Non-pigmented ciliary epithelial cell (primary cell): ENCODE results near the gene NOTCH4.

Experiments used
- DNase-seq: peaks from one replicate; pipeline ENCODE4 v3.0.0-alpha.2; 2010; ENCODE audit warnings: low read depth

NOTCH4 gene

GRCh38 chr6:32163559-32164258, 60.2 kb downstream of the NOTCH4 start:
- no peak for DNase-seq

DNA sequence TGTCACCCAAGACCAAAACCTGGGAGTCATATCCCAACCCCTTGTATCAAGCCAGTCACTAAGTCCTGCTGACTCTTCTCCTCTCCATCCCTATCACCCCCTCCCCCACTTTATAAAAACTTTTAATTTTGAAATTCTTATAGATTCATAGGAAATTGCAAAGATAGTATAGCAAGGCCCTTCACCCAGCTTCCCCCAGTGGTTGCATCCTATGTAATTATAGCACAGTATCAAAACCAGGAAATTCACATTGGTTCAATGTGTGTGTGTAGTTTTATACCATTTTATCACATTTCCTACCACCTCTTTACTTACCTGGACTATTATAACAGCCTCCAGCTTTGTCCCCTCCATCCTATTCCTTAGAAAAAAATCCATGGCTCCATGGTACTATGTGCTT, 65.8 kb downstream of the NOTCH4 start:
- DNase-seq = no peak

DNA sequence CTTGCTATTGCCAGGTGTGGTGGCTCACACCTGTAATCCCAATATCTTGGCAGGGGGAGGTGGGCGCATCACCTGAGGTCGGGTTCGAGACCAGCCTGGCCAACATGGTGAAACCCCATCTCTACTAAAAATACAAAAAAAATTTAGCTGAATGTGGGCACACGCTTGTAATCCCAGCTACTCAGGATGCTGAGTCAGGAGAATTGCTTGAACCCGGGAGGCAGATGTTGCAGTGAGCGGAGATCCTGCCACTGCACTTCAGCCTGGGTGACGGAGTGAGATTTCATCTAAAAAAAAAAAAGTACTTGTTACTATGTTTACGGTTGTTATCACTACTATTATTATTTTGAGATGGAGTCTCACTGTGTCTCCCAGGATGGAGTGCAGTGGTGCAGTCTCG, 67.0 kb downstream of the NOTCH4 start:
- no peak for DNase-seq

DNA sequence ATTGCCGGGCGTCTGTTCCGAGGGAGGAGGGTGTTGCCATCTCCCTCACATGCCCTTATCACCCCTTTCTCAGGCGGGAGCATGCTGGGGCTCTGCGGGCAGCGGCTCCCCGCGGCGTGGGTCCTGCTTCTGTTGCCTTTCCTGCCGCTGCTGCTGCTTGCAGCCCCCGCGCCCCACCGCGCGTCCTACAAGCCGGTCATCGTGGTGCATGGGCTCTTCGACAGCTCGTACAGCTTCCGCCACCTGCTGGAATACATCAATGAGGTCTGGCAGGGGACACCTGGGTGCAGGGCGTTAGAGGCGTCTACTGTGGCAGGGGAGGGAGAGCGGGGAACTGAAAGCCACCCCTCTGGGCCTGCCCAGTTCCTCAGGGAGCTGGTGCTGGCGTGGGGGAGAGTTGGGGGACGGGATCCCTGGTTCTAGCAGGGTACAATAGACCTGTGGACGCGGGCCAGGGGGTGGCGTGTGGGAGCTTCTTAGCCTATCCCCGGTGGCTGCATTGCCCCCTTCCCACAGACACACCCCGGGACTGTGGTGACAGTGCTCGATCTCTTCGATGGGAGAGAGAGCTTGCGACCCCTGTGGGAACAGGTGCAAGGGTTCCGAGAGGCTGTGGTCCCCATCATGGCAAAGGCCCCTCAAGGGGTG, 69.2 kb downstream of the NOTCH4 start:
- no peak for DNase-seq

- DNase-seq = peak; percentile 78
These were observed 70.0 kb downstream of the NOTCH4 start, which contains the start of gene PPT2 for GRCh38 chr6:32153564-32154513. PPT2 (plus strand) TSS chr6:32154141; CDS start chr6:32154595, 454 bp downstream.

DNA sequence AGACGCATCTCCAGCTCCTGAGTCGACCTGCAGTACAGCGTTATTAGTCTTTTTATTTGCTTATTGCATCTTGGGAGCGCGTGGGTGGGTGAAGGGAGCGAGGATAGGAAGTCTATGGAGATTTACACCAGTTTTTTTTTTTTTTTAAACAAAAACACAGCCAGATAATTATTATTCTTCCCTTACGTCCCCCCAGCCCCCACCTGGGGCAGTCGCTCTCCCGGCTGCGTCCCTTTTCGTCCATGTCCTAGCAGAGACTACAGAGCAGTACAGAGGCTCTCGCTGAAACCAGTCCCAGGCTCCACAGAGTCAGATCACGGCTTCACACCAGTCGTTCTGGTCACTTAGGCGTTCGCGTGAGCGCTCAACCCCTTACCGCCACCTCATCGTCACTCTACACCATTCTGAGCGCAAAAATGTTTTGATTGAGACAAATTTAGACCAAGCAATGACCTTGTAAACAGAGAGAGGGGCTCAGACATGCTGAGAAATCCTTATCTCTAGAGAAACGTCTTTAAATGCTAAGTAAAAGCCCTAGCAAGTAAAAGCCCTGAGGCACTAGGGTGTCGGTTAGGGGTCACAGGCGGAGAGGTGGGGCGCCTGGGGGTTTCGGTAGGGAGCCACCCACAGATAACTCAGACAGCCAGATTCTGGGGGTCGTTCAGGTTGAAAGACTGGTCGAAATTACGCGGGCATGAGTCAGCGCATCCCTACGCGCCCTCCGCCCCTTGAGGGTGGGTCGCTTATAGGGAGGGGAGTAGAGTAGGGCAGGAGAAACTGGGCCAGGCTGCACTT, 70.9 kb downstream of the NOTCH4 start:
- no peak for DNase-seq

DNA sequence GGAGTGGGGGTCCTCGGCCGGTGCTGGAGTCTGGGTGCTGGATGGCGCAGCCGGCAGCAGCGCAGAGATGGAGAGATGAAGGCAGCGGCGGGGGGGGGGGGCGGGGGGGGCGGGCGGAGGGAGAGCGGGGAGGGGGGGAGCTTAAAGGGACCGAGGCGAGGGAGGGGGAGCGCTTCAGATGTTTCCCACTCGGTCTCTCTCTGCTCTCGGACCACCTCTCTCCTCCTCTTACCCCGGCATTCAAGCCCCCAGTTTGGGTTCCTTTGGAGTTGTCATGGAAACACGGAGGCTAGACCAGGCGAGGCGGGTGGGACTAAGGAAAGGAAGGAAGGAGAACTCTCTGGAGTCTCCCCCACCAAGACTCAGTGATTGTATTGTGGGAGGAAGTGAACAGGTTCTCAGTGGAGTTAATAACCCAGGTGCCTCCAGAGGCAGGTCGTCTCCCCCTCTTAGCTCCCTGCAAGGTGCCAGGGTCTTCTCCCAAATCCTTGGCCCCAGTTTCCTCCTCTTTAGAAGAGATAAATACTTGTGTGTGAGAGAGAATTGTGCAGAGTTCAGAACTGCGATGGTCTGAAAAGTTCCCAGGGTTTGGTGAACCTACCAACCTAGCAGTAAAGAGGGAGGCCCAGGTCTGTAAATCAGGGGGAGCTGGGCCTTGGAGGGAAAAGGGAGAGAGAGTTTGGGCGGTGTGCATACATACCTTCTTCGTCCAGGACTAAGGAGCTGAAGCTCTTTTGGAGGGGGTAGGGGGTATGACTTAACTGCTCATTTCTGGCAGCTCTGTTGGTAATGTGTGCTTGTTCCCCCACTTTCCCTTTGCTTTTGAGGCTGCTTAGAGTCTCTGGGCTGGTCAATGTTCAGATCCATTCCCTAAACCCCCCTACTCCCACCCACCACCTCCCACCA, 71.8 kb downstream of the NOTCH4 start, which contains the start of gene PRRT1:
Gene PRRT1, minus strand, starts transcription at position 77 of the 906 bp plus-strand sequence. CDS start 112 bp downstream, outside the sequence.
- DNase-seq = no peak

GRCh38 chr6:32151181-32151862, 72.5 kb downstream of the NOTCH4 start:
- no peak for DNase-seq

DNA sequence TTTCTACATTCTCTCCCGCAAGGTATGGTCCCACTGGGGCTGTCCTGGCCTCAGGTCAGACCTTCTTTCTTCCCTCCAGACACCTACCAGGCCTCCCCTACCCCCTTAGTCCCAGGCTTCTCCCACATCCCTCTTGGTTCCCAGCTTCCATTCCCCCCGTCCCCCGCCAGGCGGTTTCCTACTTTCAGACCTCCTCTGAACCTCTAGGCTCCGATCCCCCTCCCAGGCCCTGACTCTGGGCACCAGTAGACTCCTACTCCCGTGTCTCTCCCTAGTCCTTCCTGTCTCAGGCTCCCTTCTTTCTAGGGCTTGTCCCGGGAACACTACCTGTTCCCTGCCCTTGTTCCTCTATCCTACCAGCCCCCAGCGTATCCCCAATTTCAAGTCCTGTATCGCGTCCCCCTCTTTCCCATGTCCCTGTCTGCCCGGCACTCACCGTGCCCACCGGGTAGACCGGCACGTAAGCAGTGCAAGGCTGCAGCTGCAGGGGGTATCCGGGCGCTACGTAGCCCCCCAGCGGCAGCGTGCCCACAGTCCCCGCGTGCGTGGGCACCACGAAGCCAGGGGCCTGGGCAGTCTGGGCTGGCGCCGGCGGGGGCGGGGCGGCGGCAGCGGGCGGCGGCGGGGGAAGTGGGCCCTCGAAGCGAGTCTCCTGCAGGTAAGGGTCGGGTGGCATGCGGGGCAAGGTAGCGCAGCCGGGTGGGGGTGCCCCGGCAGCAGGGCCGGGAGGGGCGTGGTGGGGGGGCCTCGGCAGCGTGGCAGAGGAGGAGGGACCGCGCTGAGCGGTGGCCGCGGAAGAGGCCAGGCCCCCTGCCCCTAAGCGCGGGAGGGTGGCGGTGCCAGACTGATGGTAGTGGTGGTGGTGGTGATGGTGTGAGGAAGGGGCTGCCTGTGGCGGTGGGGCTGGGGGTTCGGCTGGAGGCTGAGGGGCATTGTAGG, 73.7 kb downstream of the NOTCH4 start:
- DNase-seq = no peak

DNA sequence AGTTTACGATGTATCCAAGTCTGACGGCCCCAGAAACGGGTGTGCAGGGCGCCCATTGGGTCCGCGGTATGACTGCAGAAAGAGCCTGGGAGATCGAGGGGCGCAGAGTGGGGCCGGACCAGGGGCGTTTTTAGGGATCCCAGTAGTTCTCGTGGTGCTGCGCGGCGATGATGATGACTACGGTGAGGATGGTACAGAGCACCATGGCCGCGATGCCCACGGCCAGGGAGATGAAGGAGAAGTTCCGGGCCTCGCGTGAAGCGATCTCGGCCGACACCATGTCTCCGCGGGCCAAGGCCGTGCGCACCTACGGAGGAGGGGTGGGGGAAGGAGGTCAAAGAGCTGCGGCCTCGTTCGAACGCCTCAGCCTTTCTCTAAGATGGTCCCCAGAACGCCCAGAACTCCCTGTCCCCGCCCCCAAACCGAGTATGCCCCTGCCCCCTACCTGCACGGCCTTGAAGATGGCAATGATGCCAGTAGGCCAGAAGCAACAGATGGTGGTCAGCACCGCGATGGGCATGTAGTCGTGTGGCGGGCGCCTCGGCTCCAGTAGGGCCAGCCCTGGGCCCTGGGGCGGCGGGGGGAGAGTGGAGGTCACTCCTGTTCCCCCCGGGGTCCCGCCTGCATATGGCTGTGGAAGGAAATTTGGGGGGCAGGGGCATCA, 74.6 kb downstream of the NOTCH4 start:
- DNase-seq = no peak

GRCh38 chr6:32148289-32149091, 75.4 kb downstream of the NOTCH4 start:
- DNase-seq = no peak

GRCh38 chr6:32147401-32148132, 76.3 kb downstream of the NOTCH4 start:
- no peak for DNase-seq

GRCh38 chr6:32146687-32147086, 77.2 kb downstream of the NOTCH4 start:
- DNase-seq = no peak

GRCh38 chr6:32146287-32146686, 77.6 kb downstream of the NOTCH4 start:
- DNase-seq = no peak
